Measurements from ENCODE around the gene ZBTB39. TPM values are rescaled to one million over a fixed set of nuclear protein-coding genes. Genes with fewer than 3 reads are reported as not detected.

The ZBTB39 gene
- total RNA-seq, 1 donor from 2014 or later = 2.7 TPM

- TF ChIP-seq CTCF (IDR thresholded peaks at IDR 0.05; ENCODE audit: borderline replicate concordance) = no peak
- no peaks in the 10 kb centered on the region for H3K9me3 ChIP-seq (replicated peaks)
- no peak overlapping the region for H3K4me3 ChIP-seq
- H3K36me3 ChIP-seq = no peaks in the 10 kb centered on the region
- intact Hi-C loops (cut with micrococcal nuclease) = no loop called here
- H3K27me3 ChIP-seq (ENCODE audit: low read depth) = peaks cover 35% of the 10 kb centered on the region
- no peak overlapping the region for H3K27ac ChIP-seq (replicated peaks)
- H3K4me1 ChIP-seq = no peaks in the 10 kb centered on the region
- no peak for DNase-seq
Observed at GRCh38 chr12:57049119-57049446, 42.7 kb upstream of the ZBTB39 start.

DNA sequence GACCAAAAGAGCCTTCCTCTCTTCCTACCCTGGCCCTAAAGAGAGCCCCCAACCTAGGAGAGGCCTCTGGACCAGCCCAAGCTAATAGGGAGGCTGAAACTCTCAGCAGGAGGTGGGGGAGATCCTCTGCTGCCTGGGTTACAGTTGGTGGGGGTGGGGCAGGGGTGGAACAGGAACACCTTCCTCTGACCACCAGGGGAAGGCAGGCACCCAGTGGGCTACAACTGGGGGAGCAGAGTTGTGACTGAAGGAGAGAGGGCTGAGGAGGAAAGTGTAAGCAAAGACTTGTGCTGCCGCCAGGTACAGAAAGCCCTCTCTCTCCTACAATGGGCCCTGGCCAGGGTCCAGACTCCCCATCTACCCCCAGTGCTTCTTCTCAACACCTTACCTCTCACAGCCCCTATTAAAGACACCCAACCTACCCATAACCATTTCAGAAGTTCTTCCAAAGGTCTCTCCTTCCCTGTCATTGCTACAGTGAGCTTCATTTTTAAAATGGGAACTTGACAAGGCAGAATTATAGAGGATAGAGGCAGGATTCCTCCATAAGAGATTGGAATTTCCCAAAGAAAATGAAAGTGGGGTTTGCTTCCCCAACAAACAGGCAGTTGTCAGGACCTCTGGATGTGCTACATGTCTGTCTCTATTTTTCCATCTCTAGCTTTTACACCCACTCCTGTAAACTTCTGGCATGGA, 42.2 kb upstream of the ZBTB39 start:
- Histone ChIP-seq H3K4me1 (no peaks in the 10 kb centered on the region), H3K27me3 (ENCODE audit: low read depth) (peaks cover 40% of the 10 kb centered on the region), H3K36me3 (no peaks in the 10 kb centered on the region), H3K4me3 (no peak overlapping the region), H3K27ac (replicated peaks) (no peak overlapping the region), H3K9me3 (replicated peaks) (no peaks in the 10 kb centered on the region)
- no peak for DNase-seq
- intact Hi-C loops (cut with micrococcal nuclease) = no loop called here
- TF ChIP-seq CTCF (IDR thresholded peaks at IDR 0.05; ENCODE audit: borderline replicate concordance) = no peak

GRCh38 chr12:57047981-57048380, 41.6 kb upstream of the ZBTB39 start:
- no peak overlapping the region for H3K4me3 ChIP-seq
- H3K36me3 ChIP-seq = no peaks in the 10 kb centered on the region
- no peak overlapping the region for H3K27ac ChIP-seq (replicated peaks)
- peaks cover 46% of the 10 kb centered on the region for H3K27me3 ChIP-seq (ENCODE audit: low read depth)
- no peaks in the 10 kb centered on the region for H3K4me1 ChIP-seq
- no peaks in the 10 kb centered on the region for H3K9me3 ChIP-seq (replicated peaks)
- intact Hi-C loops (cut with micrococcal nuclease) = no loop called here
- TF ChIP-seq CTCF (IDR thresholded peaks at IDR 0.05; ENCODE audit: borderline replicate concordance) = no peak
- no peak for DNase-seq

GRCh38 chr12:57046947-57047890, 40.9 kb upstream of the ZBTB39 start:
- Histone ChIP-seq H3K36me3 (no peaks in the 10 kb centered on the region), H3K9me3 (replicated peaks) (no peaks in the 10 kb centered on the region), H3K27me3 (ENCODE audit: low read depth) (peaks cover 52% of the 10 kb centered on the region), H3K4me1 (no peaks in the 10 kb centered on the region), H3K4me3 (no peak overlapping the region), H3K27ac (replicated peaks) (no peak overlapping the region)
- no peak for DNase-seq
- intact Hi-C loops (cut with micrococcal nuclease) = no loop called here
- no peak for TF ChIP-seq CTCF (IDR thresholded peaks at IDR 0.05; ENCODE audit: borderline replicate concordance)

DNA sequence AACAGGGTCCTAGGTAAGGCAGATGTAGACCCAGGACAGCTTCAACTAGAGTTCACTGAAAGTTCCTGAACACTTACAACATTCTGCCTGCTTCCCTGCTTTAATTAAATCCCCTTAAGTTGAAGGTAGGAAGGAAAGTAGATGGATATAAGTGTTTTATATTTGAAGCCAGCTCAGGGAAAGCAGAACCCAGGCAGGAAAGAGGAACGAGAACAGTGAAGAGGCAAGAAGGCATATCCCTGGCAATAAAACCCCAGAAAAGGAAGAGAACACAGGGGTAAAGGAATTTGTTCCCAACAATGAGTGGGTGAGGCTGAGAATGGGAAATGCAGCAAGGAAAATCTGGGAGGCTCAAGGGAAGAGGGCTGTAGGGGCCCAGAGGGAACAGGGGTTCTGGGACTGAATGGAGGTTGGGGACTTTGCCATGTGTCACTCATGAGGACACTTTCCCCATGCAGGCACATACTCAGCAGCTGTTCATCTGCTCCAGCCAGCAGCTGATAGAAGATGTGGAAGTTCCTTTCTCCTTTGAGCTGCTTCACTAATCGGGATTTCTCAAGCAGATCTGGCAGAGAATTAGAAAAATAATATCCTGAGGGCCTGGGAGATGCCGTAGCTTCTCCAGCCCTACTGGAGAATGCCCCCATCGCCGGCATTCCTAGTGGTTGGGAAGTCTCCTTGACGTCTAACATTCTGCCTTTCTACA, 39.9 kb upstream of the ZBTB39 start:
- no peak for TF ChIP-seq CTCF (IDR thresholded peaks at IDR 0.05; ENCODE audit: borderline replicate concordance)
- no peaks in the 10 kb centered on the region for H3K4me1 ChIP-seq
- no peak overlapping the region for H3K4me3 ChIP-seq
- peaks cover 61% of the 10 kb centered on the region for H3K27me3 ChIP-seq (ENCODE audit: low read depth)
- no peak for DNase-seq
- no peak overlapping the region for H3K27ac ChIP-seq (replicated peaks)
- no peaks in the 10 kb centered on the region for H3K36me3 ChIP-seq
- intact Hi-C loops (cut with micrococcal nuclease) = no loop called here
- H3K9me3 ChIP-seq (replicated peaks) = no peaks in the 10 kb centered on the region

Measured in left ventricle myocardium inferior (tissue), 1 donor.